ENCODE results near the gene UBASH3B. TPM values are rescaled to one million over a fixed set of nuclear protein-coding genes. Genes with fewer than 3 reads are reported as not detected.

UBASH3B gene
- polyA plus RNA-seq, 2 donors, result 0.69 to 0.91 TPM

GRCh38 chr11:122698392-122698791 is 42.9 kb downstream of the UBASH3B start:
- H3K4me1 ChIP-seq (ENCODE audit: control insufficient read depth in 2 of 2, insufficient read depth in 2 of 2, low read length in 1 of 2), result no peaks in the 10 kb centered on the region
- WGBS, 2 donors, result 74 to 89% methylated on average over 3 of the region's 3 CpGs
- H3K27me3 ChIP-seq (ENCODE audit: control insufficient read depth in 1 of 2, insufficient read depth in 2 of 2, low read length in 2 of 2), result no peaks in the 10 kb centered on the region
- no peak overlapping the region for H3K27ac ChIP-seq (ENCODE audit: low read depth in 2 of 2, low read length in 1 of 2)
- H3K36me3 ChIP-seq (ENCODE audit: control insufficient read depth in 2 of 2, insufficient read depth in 2 of 2, low read length in 1 of 2), result no peaks in the 10 kb centered on the region
- no peak overlapping the region for H3K4me3 ChIP-seq (ENCODE audit: low read depth in 1 of 2, low read length in 2 of 2)
- no peaks in the 10 kb centered on the region for H3K9me3 ChIP-seq (ENCODE audit: control insufficient read depth in 2 of 2, insufficient read depth in 1 of 2, low read depth in 1 of 2, low read length in 1 of 2)

- Histone ChIP-seq H3K36me3 (ENCODE audit: control insufficient read depth in 2 of 2, insufficient read depth in 2 of 2, low read length in 1 of 2) (no peaks in the 10 kb centered on the region), H3K9me3 (ENCODE audit: control insufficient read depth in 2 of 2, insufficient read depth in 1 of 2, low read depth in 1 of 2, low read length in 1 of 2) (no peaks in the 10 kb centered on the region), H3K27me3 (ENCODE audit: control insufficient read depth in 1 of 2, insufficient read depth in 2 of 2, low read length in 2 of 2) (no peaks in the 10 kb centered on the region), H3K4me1 (ENCODE audit: control insufficient read depth in 2 of 2, insufficient read depth in 2 of 2, low read length in 1 of 2) (no peaks in the 10 kb centered on the region), H3K4me3 (ENCODE audit: low read depth in 1 of 2, low read length in 2 of 2) (no peak overlapping the region), H3K27ac (ENCODE audit: low read depth in 2 of 2, low read length in 1 of 2) (no peak overlapping the region)
- 92 to 93% methylated on average over 3 of the region's 3 CpGs for whole genome bisulfite sequencing, 2 donors
Observed at GRCh38 chr11:122700666-122701065, 45.1 kb downstream of the UBASH3B start.

GRCh38 chr11:122701143-122701542 is 45.6 kb downstream of the UBASH3B start:
- no peaks in the 10 kb centered on the region for H3K4me1 ChIP-seq (ENCODE audit: control insufficient read depth in 2 of 2, insufficient read depth in 2 of 2, low read length in 1 of 2)
- no peak overlapping the region for H3K27ac ChIP-seq (ENCODE audit: low read depth in 2 of 2, low read length in 1 of 2)
- WGBS, 2 donors, result 63 to 70% methylated on average over 4 of the region's 4 CpGs

GRCh38 chr11:122703541-122704272 is 48.2 kb downstream of the UBASH3B start:
- H3K27ac ChIP-seq (ENCODE audit: low read depth in 2 of 2, low read length in 1 of 2), result no peak overlapping the region
- no peaks in the 10 kb centered on the region for H3K4me1 ChIP-seq (ENCODE audit: control insufficient read depth in 2 of 2, insufficient read depth in 2 of 2, low read length in 1 of 2)
- H3K4me3 ChIP-seq (ENCODE audit: low read depth in 1 of 2, low read length in 2 of 2), result no peak overlapping the region
- no peaks in the 10 kb centered on the region for H3K9me3 ChIP-seq (ENCODE audit: control insufficient read depth in 2 of 2, insufficient read depth in 1 of 2, low read depth in 1 of 2, low read length in 1 of 2)
- 77 to 83% methylated on average over 8 of the region's 8 CpGs for WGBS, 2 donors
- no peaks in the 10 kb centered on the region for H3K36me3 ChIP-seq (ENCODE audit: control insufficient read depth in 2 of 2, insufficient read depth in 2 of 2, low read length in 1 of 2)
- no peaks in the 10 kb centered on the region for H3K27me3 ChIP-seq (ENCODE audit: control insufficient read depth in 1 of 2, insufficient read depth in 2 of 2, low read length in 2 of 2)

More at GRCh38 chr11:122701143-122701542, 45.6 kb downstream of the UBASH3B start:
- Histone ChIP-seq H3K36me3 (ENCODE audit: control insufficient read depth in 2 of 2, insufficient read depth in 2 of 2, low read length in 1 of 2) (no peaks in the 10 kb centered on the region), H3K4me3 (ENCODE audit: low read depth in 1 of 2, low read length in 2 of 2) (no peak overlapping the region), H3K9me3 (ENCODE audit: control insufficient read depth in 2 of 2, insufficient read depth in 1 of 2, low read depth in 1 of 2, low read length in 1 of 2) (no peaks in the 10 kb centered on the region), H3K27me3 (ENCODE audit: control insufficient read depth in 1 of 2, insufficient read depth in 2 of 2, low read length in 2 of 2) (no peaks in the 10 kb centered on the region)

GRCh38 chr11:122705396-122705795 is 49.9 kb downstream of the UBASH3B start:
- Histone ChIP-seq H3K4me1 (ENCODE audit: control insufficient read depth in 2 of 2, insufficient read depth in 2 of 2, low read length in 1 of 2) (no peaks in the 10 kb centered on the region), H3K4me3 (ENCODE audit: low read depth in 1 of 2, low read length in 2 of 2) (no peak overlapping the region), H3K9me3 (ENCODE audit: control insufficient read depth in 2 of 2, insufficient read depth in 1 of 2, low read depth in 1 of 2, low read length in 1 of 2) (no peaks in the 10 kb centered on the region), H3K27ac (ENCODE audit: low read depth in 2 of 2, low read length in 1 of 2) (no peak overlapping the region), H3K36me3 (ENCODE audit: control insufficient read depth in 2 of 2, insufficient read depth in 2 of 2, low read length in 1 of 2) (no peaks in the 10 kb centered on the region), H3K27me3 (ENCODE audit: control insufficient read depth in 1 of 2, insufficient read depth in 2 of 2, low read length in 2 of 2) (no peaks in the 10 kb centered on the region)
- 94 to 98% methylated on average over 7 of the region's 7 CpGs for WGBS, 2 donors

GRCh38 chr11:122706291-122707088 is 51.0 kb downstream of the UBASH3B start:
- Histone ChIP-seq H3K9me3 (ENCODE audit: control insufficient read depth in 2 of 2, insufficient read depth in 1 of 2, low read depth in 1 of 2, low read length in 1 of 2) (no peaks in the 10 kb centered on the region), H3K27me3 (ENCODE audit: control insufficient read depth in 1 of 2, insufficient read depth in 2 of 2, low read length in 2 of 2) (no peaks in the 10 kb centered on the region), H3K4me1 (ENCODE audit: control insufficient read depth in 2 of 2, insufficient read depth in 2 of 2, low read length in 1 of 2) (peaks cover 0 to 2% of the 10 kb centered on the region in 2 donors), H3K27ac (ENCODE audit: low read depth in 2 of 2, low read length in 1 of 2) (no peak overlapping the region), H3K4me3 (ENCODE audit: low read depth in 1 of 2, low read length in 2 of 2) (no peak overlapping the region), H3K36me3 (ENCODE audit: control insufficient read depth in 2 of 2, insufficient read depth in 2 of 2, low read length in 1 of 2) (no peaks in the 10 kb centered on the region)
- WGBS, 2 donors, result 85 to 89% methylated on average over 3 of the region's 3 CpGs

GRCh38 chr11:122707111-122707510 is 51.6 kb downstream of the UBASH3B start:
- H3K27me3 ChIP-seq (ENCODE audit: control insufficient read depth in 1 of 2, insufficient read depth in 2 of 2, low read length in 2 of 2), result no peaks in the 10 kb centered on the region
- no peaks in the 10 kb centered on the region for H3K9me3 ChIP-seq (ENCODE audit: control insufficient read depth in 2 of 2, insufficient read depth in 1 of 2, low read depth in 1 of 2, low read length in 1 of 2)
- no peak overlapping the region for H3K27ac ChIP-seq (ENCODE audit: low read depth in 2 of 2, low read length in 1 of 2)
- WGBS, 2 donors, result 81 to 90% methylated on average over 4 of the region's 4 CpGs
- no peaks in the 10 kb centered on the region for H3K36me3 ChIP-seq (ENCODE audit: control insufficient read depth in 2 of 2, insufficient read depth in 2 of 2, low read length in 1 of 2)
- no peak overlapping the region for H3K4me3 ChIP-seq (ENCODE audit: low read depth in 1 of 2, low read length in 2 of 2)
- H3K4me1 ChIP-seq (ENCODE audit: control insufficient read depth in 2 of 2, insufficient read depth in 2 of 2, low read length in 1 of 2), result peaks cover 0 to 2% of the 10 kb centered on the region in 2 donors

GRCh38 chr11:122707901-122708300 is 52.4 kb downstream of the UBASH3B start:
- no peak overlapping the region for H3K27ac ChIP-seq (ENCODE audit: low read depth in 2 of 2, low read length in 1 of 2)
- H3K27me3 ChIP-seq (ENCODE audit: control insufficient read depth in 1 of 2, insufficient read depth in 2 of 2, low read length in 2 of 2), result no peaks in the 10 kb centered on the region
- H3K4me3 ChIP-seq (ENCODE audit: low read depth in 1 of 2, low read length in 2 of 2), result no peak overlapping the region
- H3K9me3 ChIP-seq (ENCODE audit: control insufficient read depth in 2 of 2, insufficient read depth in 1 of 2, low read depth in 1 of 2, low read length in 1 of 2), result no peaks in the 10 kb centered on the region
- no peaks in the 10 kb centered on the region for H3K36me3 ChIP-seq (ENCODE audit: control insufficient read depth in 2 of 2, insufficient read depth in 2 of 2, low read length in 1 of 2)
- H3K4me1 ChIP-seq (ENCODE audit: control insufficient read depth in 2 of 2, insufficient read depth in 2 of 2, low read length in 1 of 2), result peaks cover 0 to 2% of the 10 kb centered on the region in 2 donors
- 71 to 73% methylated on average over 4 of the region's 4 CpGs for WGBS, 2 donors

GRCh38 chr11:122709039-122709760 is 53.7 kb downstream of the UBASH3B start:
- Histone ChIP-seq H3K4me1 (ENCODE audit: control insufficient read depth in 2 of 2, insufficient read depth in 2 of 2, low read length in 1 of 2) (peaks cover 0 to 2% of the 10 kb centered on the region in 2 donors), H3K9me3 (ENCODE audit: control insufficient read depth in 2 of 2, insufficient read depth in 1 of 2, low read depth in 1 of 2, low read length in 1 of 2) (no peaks in the 10 kb centered on the region), H3K4me3 (ENCODE audit: low read depth in 1 of 2, low read length in 2 of 2) (no peak overlapping the region), H3K27me3 (ENCODE audit: control insufficient read depth in 1 of 2, insufficient read depth in 2 of 2, low read length in 2 of 2) (no peaks in the 10 kb centered on the region), H3K36me3 (ENCODE audit: control insufficient read depth in 2 of 2, insufficient read depth in 2 of 2, low read length in 1 of 2) (no peaks in the 10 kb centered on the region), H3K27ac (ENCODE audit: low read depth in 2 of 2, low read length in 1 of 2) (no peak overlapping the region)
- WGBS, 2 donors, result 76 to 78% methylated on average over 7 of the region's 7 CpGs

Measured in esophagus (tissue), 2 donors.